Head of caudate nucleus (tissue), 42 donors: ENCODE measurements around the gene CCN5.
"Not testable (repeated sequence)": the region's sequence is repeated elsewhere in the genome, so short reads cannot be mapped to it uniquely, and the experiment has no call there.

Experiments
- DNase-seq, 42 donors: peaks; one replicate each; pipeline versions ENCODE4 v3.0.0 to v3.0.0-alpha.2; 2020 to 2021; ENCODE audit warnings: mixed read lengths in 7 of 42
- intact Hi-C: fragments of 100-400 bp; cut with DNase I; formaldehyde crosslinking; loops from one replicate; pipeline ENCODE4 v1.15.0; 2022

Gene CCN5

DNA sequence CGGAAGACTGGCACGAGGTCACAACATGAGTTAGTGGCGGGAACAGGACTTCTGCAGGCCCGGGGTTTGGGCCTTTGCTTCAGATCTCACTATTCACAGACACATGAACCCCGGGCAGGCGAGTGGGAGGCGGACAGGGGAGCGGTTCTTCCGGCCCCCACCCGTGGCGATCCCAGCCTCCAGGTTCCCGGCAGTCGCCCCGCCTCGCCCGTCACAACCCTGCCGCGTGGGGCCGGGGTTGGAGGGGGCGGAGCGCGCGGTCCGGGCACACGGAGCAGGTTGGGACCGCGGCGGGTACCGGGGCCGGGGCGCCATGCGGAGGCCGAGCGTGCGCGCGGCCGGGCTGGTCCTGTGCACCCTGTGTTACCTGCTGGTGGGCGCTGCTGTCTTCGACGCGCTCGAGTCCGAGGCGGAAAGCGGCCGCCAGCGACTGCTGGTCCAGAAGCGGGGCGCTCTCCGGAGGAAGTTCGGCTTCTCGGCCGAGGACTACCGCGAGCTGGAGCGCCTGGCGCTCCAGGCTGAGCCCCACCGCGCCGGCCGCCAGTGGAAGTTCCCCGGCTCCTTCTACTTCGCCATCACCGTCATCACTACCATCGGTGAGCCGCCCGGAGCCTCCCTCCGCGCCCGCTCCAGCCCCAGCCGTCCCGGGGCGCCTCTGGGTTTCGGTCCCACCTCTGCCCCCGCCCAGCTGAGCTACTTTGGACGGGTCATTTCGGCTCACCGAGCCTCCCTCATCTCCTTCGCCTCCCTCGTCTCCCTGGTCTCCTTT lies 30.6 kb downstream of the CCN5 start, which contains the start of gene KCNK15:
Gene KCNK15, plus strand, starts transcription at position 268 of the 769 bp plus-strand sequence. Its CDS starts 46 bp downstream, at position 314.
- intact Hi-C loops, result no loop called here
- peak in 22 of 42 donors; percentile 27 to 73 (median 50) for DNase-seq

GRCh38 chr20:44746367-44747165 lies 31.4 kb downstream of the CCN5 start:
- DNase-seq, result no peak
- intact Hi-C loops, result no loop called here

GRCh38 chr20:44747166-44748004 lies 32.2 kb downstream of the CCN5 start:
- peak; percentile 68 to 94 (median 87) for DNase-seq

DNA sequence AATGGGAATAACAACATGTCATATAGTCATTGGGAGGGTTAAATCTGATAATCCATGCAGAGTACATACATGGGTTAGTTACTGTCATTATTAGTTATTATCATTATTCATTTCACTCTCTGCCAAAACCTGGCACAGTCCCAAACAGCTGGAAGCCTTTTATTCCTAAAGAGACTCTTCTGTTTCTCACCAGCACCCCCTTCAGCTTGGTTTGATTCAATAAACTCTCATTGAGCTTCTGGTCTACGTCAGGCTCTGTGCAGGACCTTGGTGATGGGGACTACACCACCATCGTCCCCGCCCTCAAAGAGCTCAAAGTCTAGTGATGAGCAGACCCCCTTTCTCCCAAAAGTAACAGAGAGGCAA lies 32.8 kb downstream of the CCN5 start:
- peak in 9 of 42 donors; percentile 34 to 70 (median 50) for DNase-seq
- intact Hi-C loops, result no loop called here

More at GRCh38 chr20:44747166-44748004, 32.2 kb downstream of the CCN5 start:
- intact Hi-C loops, result no loop called here

DNA sequence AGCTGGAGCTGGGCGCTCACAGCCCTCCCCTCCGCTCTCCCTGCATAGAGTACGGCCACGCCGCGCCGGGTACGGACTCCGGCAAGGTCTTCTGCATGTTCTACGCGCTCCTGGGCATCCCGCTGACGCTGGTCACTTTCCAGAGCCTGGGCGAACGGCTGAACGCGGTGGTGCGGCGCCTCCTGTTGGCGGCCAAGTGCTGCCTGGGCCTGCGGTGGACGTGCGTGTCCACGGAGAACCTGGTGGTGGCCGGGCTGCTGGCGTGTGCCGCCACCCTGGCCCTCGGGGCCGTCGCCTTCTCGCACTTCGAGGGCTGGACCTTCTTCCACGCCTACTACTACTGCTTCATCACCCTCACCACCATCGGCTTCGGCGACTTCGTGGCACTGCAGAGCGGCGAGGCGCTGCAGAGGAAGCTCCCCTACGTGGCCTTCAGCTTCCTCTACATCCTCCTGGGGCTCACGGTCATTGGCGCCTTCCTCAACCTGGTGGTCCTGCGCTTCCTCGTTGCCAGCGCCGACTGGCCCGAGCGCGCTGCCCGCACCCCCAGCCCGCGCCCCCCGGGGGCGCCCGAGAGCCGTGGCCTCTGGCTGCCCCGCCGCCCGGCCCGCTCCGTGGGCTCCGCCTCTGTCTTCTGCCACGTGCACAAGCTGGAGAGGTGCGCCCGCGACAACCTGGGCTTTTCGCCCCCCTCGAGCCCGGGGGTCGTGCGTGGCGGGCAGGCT lies 35.1 kb downstream of the CCN5 start:
- DNase-seq, result peak in 2 of 42 donors; percentile 32 to 45
- intact Hi-C loops, result no loop called here

DNA sequence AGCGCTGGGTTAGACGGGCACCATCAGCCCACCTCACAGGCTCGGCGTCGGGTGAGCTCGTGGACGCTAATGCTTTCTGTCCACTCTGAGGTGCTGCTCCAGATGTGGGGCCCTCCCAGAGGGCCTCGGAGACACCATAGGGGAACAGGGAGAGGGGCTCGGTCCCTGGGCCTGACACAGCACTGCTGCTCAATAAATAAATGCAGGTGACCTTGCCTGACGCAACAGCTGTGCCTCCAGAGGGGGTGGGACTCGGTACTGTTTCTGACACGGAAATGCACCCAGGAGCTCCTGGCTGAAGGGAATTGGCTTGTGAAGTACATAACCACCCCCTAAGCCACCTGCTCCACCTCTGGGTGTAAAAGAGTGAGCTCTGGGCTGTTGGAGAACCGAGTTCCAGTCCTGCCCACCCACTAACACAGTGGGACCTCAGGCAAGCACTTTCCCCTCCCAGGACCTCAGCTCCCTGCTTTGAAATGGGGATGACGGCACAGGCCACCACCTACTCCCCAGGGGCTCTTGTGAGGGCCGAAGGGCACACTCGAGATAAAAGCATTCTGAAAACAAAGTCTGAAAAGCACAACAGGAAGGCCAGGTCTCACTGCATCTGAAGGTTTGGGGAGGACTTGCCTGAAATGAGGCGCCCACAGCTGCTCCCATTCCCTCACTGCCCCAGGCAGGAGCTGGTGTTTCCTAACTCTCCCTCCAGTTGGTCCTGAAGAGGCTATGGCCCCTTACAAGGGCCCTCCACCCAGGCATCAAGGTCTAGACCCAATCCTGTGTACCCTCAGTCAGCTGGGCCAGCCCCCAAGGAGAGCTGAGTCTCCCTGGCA lies 37.1 kb downstream of the CCN5 start:
- intact Hi-C loops, result no loop called here
- no peak for DNase-seq

DNA sequence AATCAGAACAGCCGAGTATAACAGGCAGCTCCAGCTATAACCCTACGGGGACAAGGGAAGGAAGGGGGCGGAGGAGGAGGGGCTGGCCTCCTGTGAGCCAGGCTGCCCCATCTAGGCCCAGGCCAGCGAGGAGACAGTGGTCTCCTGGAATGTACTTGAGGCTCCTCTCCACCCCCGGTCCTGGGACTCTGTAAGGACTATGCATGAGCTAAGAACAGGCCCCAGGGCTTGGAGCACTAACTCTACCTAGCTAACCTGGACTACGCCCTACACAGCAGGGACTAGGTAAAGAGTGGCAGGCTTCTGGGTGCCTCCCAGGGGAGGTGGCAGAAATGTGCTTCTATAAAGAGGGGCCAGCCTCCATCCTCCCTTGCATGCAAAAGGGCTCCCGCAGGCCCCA lies 39.4 kb downstream of the CCN5 start:
- intact Hi-C loops, result no loop called here
- no peak for DNase-seq

- intact Hi-C loops, result no loop called here
- DNase-seq, result no peak
Measured at GRCh38 chr20:44756011-44756688, 41.0 kb downstream of the CCN5 start.

DNA sequence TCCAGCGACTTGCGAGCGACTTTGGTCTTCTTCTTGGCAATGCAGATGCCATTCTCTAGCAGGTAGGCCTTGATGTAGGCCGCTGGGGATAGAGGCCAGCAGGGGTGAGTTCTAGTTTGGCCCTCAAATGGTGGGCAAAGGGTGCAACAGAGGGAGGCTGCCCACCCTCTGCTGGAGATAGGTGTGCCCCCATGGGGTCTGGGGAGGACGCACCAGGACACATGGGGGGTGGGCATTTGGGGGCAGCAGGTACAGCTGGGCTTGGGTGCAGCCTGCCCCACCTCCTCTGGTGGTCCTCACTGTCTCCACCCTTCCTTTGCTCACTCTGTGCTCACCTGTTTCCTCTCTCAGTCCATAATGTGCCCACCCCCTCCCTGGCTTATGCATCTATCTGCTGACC lies 41.8 kb downstream of the CCN5 start:
- intact Hi-C loops, result no loop called here
- no peak for DNase-seq

DNA sequence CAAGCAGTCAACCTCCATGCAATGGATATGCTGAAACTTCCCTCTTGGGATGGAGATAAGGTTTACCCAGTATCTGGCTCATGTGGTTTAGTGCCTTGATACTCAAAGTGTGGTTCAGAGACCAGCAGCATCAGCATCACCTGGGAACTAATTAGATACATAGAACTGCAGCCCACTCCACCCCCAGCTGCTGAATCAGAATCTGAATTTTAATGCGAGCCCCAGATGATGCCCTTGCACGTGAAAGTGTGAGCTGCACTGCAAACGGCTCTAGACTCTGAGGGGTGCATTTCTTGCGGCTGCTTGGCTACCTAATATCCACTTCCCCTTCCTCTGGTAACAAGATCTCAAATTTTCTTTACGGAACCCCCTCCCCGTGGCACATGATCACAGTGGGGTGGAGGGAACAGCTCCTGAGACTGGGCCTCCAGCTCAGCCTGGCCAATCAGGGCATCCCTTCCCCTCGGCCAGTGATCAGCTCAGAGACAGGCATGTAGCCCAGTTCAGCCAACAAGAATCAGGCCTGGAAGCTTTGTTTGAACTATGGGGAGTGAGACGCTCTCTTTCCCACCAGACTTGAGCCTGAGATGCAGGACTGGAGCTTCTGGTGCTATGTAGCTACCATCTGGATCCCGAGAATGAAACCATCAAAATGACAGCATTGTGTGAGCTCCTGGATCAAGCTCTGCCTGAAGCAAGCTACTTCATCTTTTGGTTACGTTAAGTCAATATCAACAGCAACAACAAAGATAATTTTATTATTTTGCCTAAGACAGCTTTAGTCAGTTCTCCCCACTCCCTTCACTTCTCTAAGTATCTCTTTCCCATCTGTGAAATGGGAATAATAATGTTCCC lies 43.3 kb downstream of the CCN5 start:
- peak; percentile 22 to 90 (median 71) for DNase-seq
- intact Hi-C loops, result no loop called here

DNA sequence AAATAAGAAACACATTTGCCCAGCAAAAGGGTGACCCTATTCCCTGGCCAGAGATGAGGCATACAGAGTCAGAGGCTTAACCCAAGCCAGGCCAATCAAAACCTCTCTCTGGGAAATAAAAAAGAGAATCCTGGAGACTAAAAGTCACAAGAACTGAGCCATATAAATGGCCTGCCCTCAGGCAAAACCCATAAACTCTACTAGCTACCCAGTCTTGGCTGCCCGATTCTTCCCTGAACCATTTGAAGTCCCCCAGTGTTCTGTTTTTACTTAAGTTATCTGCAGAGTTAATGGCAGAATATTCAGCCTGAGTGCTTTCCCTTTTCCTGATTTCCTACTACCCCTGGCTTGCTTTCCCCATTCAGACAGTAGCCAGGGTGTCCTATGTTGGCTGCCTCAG lies 44.4 kb downstream of the CCN5 start:
- intact Hi-C loops, result no loop called here
- DNase-seq, result no peak

- peak in 5 of 42 donors; percentile 33 to 58 (median 50) for DNase-seq
- intact Hi-C loops, result no loop called here
Measured at GRCh38 chr20:44761423-44761822, 46.3 kb downstream of the CCN5 start.

DNA sequence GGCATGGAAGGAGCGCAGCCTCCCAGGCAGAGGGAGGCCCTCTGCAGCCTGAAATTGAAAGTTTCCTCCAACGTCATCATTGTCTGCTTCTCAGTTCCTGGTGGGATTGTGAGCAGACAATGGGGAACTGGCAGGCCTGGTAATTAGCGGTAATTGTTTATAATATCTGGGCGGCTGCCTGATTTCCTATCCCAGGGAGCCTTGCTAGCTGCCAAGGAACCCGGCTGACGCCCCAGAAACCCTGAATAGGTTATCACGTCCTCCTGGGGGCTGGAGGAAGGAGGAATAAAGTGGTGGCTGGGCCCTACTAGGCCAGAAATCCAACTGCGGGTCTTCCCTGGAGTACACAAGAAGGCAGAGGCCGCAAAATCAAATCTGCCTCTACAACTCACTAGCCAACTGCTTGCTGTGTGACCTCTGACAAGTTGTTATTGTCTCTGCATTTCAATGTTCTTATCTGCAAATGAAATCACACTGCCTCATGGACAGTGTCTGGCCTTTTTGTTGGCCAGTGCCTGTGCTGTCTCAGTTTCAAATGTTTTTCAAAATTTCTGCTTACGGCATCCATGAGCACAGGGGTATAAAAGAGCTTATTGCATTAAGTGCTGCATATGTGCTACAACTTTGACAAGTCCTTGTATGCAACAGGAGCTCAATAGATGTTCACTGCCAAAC lies 47.4 kb downstream of the CCN5 start:
- intact Hi-C loops, result no loop called here
- DNase-seq, result no peak

GRCh38 chr20:44763798-44764197 lies 48.6 kb downstream of the CCN5 start:
- DNase-seq, intact Hi-C loops: not testable (repeated sequence)

DNA sequence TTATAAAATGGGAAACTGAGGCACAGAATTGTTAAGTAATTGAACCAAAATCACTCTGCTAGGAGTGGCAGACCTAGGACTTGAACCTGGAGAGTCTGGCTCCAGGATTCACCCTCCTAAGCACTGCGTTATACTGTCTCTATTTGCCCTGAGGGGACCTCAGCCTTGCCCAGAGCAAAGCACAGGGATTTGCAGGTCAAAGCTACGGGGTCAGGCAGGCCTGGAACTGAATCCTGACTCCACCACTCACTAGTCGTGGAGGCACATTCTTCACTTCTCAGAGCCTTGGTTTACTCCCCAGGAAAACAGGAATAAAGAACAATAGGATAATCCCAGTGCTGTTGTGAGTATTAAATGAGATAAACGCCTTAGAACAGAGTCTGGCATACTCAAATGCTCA lies 49.9 kb downstream of the CCN5 start:
- intact Hi-C loops, result no loop called here
- peak in 1 of 42 donors; percentile 19 for DNase-seq
